Daoy (cell line): Measurements from ENCODE around the gene WWOX. TPM values are rescaled to one million over a fixed set of nuclear protein-coding genes. Genes with fewer than 3 reads are reported as not detected.

Experiments
- DNase-seq: peaks from one replicate; pipeline ENCODE4 v3.0.0-alpha.2; 2015; ENCODE audit warnings: low read depth
- total RNA-seq: library from RNA; depleted of rRNA; stranded (reverse); fragments of >200 nt; shearing (Covaris generic); gene quantifications from 2 replicates; pipeline ENCODE4 v1.2.3, GENCODE V29; 2014

WWOX gene
- total RNA-seq, 1 experiment from 2014 or later = 21.1 TPM

DNA sequence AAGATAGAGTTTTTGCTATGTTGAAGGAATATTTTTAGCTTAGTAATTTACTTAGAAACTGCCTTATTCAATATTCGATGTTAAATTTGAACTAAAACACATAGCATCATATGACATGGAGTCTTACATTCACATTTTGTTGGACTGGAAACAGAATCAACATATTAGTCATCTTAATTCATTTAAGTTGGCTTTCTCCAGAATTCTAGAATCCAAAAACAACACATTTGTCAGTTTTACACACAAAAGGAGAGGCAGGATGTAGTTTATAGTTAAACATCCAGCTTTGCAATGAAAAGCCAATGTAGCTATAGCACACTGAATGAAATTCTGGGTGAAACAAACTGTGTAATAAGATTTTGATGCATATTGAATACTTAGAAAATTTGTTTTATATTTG, 43.3 kb downstream of the WWOX start:
- DNase-seq = no peak

DNA sequence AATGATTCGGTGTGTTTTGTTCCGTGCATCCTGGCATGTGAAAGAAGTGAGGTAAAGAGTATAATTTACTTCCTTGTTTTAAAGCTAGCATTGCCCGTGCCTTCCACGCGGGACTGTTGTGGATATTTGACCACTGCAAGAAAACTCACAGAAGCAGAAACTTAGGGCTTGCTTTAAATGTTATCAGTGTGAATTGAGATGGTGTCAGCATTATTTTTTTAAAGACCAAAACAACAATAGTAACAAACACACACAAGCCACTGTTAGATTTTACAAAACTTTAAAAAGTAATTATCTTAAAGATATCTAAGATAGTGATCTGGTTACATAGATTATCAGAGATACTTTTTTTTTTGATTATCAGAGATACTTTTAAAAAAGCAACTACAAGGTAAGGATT, 47.4 kb downstream of the WWOX start:
- DNase-seq = no peak

DNA sequence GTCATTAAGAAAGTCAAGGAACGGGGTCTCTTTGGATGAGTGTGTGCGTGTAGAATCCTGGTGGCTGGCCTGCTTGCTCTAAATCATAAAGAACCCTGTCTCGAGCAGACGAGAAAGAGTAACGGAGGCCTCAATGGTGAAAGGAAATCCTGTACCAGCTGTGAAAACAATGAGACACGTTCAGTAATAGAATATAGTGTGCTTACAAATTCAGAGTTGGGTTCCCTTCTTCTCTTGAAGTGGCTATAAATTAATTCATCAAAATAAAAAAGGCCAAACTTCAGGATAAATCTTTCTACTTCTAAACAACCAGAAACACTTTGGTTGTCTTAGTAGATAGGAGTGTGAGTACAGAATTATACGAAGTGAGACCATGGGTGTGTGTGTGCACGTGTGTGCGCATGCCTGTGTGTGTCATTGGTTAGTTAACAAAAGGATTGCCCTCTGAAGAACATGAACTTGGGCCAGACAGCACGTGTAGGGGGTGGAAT, 48.5 kb downstream of the WWOX start:
- DNase-seq = no peak

DNA sequence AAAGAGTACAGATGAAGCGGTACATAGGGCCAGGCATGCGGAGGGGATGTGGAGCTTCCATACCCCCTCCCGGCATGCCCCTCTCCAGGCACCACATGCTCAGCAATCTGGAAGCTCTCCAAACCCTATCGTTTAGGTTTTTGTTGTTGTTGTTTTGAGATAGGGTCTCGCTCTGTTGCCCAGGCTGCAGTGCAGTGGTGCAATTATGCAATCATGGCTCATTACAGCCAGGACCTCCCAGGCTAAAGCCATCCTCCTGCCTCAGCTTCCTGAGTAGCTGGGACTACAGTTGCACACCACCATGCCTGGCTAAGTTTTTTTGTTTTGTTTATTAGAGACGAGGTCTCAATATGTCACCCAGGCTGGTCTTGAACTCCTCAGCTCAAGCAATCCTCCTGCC, 50.8 kb downstream of the WWOX start:
- DNase-seq = no peak

DNA sequence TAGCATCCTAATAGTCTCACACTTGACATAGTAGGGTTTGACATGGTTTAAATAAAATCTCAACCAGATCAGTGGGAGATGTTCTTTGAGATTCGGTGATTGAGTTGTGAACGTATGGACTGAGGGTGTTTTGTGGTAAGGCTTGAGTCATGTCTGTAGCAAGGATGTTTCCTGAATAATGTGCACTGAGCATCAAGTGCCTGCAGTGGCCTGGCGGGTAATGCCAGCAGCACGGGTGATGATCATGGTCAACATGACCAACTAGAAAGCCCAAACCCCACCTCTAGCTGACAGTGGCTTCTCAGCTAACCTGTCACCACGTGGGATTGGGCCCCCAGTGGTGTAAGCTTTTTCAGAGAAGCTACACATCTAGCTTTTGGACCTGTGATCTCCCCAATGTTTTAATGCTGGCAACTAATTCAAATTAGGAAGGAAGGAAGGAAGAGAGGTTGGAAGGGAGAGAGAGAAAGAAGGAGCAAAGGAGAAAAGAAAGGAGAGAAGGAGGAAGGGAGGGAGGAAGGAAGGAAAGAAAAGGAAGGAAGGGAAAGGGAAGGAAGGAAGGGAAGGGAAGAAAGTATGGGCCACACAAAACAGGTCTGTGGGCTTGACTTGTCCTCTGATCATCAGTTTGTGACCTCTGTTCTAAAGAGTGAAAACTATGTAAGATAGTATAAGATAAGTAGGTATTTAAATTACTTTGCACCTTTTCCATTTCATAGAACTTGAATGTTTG, 55.4 kb downstream of the WWOX start:
- DNase-seq = no peak

DNA sequence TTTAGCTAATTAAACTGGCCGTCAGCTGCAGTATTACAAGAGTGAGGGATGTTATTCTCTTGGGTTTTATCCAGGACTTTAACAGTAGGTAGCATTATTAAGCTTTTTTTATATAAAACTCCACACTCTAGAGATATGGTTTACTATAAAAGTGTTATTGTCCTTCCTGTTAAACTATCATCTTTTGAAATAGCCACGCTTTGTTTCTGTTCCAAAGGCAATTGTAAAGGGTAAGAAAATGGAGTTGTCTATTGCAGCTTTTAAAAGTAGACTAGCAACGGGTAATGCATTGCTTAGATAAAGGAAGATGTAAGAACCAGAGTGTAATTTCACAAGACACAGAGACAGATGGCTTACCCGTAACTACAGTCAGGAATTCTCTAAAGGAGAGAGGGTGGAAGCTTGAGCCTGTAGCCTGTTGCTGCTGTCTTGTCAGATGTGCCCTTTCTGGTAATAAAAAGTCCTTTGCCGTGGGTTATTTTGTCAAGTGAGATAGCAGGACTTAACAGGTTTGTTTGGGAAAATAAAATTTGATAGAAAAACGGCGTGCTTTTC, 56.4 kb downstream of the WWOX start:
- no peak for DNase-seq

DNA sequence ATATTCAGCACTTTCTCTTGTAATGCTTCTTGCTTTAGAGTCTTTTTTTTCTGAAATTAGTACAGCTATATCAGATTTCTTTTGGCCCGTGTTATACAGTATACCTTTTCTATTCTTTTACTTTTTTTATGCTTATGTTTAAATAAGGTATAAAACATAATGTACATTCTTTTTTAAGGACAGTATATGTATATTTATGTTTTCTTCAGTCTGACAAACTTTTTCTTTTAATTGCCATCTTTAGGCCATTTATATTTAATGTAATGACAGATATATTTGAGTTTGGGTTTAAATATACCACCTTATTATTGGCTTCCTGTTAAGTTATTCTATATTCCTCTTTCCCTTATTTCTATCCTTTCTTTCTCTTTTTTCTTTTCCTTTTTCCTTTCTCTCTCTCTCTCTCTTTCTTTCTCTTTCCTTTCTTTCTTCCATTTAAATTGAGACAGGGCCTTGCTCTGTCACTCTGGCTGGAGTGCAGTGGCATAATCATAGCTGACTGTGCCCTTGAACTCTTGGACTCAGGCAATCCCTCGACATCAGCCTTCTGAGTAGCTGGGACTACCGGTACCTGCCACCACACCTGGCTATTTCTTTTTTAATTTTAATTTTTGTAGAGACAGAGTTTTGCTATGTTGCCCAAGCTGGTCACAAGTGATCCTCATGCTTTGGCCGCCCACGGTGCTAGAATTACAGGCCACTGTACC, 61.7 kb downstream of the WWOX start:
- no peak for DNase-seq

DNA sequence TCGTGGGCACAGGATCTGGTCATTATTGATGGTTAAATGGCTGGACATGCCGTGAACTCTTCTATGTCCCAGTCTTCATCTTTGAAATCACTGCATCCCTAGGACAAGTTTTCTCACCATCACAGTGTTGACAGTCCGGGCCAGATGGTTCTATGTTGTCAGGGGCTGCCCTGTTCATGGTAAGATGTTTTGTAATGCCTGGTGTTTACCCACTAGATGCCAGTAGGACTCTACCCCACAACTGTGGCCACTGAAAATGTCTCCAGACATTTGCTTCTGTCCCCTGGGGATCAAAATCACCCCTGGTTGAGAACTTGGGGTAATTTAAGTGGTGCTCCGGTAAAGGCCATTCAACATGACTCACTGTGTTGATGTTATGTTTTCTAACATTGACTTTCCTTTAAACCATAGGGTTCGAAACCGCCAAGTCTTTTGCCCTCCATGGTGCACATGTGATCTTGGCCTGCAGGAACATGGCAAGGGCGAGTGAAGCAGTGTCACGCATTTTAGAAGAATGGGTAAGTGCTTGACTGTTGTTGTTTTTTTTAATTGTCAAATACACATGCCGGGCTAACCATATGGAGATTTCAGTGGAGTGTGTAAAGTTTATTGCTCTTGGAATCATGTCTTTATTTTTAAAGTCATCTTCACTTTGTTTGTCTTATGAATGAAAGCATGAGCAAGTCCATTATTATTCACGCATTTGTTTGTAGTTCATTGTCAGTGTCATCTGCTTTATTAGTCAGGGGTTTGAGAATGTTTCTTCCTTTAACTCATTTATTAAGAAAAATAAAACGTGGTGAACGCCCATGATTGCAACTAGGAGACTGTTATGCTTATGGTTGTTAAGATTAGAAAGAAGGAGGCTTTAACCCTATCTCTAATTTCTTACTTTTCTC, 64.6 kb downstream of the WWOX start:
- peak; percentile 15 for DNase-seq

DNA sequence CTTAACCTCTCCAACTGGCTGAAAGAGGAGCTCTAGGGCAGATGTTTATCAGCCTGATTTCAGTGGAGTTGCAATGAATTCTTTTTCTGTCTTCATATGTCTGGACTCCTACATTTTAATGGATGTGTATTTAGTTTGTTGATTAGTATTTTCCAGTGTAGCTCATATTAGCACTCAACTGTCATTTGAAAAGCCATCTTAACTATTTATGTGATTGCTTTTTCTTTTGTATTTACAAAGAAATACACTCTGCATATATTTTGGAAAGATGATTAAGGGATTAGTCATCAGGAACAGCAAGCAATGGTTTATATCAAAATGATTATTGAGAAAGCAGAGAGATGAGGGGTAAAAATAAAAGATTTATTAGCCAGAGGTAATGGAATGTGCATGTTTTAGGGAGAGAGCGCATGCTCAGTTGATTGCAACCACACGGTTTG, 71.1 kb downstream of the WWOX start:
- DNase-seq = no peak

DNA sequence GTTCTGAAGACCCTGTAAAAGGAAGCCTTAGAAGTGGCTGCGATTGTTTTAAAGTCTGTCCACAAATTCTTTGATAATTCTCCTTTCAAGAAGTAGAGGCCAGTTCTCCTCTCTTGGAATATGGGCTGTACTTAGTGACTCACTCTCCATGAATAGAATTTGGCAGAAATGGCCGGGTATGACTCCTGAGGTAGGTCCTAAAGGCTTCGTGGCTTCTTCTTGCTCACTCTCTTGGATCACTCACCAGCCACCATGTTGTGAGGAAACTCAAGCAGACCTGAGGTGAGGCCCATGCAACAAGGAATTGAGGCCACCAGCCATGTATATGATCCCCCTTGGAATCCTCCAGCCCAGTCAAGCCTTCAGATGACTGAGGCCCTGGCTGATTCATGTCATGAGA, 75.8 kb downstream of the WWOX start:
- peak; percentile 6 for DNase-seq

DNA sequence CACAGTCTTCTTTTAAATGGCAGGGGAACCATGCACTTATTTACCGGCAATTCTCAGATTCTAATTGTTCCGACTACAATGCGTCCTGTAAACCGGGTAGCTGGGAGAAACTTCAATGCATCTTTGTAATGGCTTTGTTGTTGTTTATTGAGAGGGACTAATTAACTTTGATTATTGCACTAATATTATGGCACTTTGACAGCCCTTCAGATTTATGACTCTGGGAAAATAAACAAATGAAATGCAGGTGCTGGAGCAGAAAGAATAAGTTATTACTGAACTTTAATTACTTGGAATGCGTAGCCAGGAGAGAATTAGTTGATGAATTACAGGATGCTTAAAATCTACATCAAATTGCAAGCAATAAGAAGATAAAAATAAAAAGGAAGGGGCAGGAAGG, 77.0 kb downstream of the WWOX start:
- DNase-seq = no peak

DNA sequence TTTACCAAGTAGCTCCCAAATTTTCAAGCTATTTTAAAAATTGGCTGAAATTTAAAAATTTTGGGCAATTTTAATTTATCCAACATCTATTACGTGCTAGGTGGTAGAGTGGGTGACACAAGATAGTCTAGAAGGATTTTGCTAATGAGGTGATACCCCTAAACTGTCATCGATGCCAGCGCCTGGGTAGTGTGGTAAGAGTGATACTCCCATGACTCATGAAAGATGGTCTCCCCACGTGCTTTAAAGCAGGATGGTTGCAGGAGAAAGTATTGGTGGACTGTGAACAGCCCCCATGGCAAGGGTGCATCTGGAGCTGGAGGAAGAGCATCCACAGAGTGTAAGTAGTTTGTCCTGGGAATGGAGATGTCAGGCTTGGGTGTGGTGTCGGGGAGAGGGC, 77.8 kb downstream of the WWOX start:
- DNase-seq = no peak

DNA sequence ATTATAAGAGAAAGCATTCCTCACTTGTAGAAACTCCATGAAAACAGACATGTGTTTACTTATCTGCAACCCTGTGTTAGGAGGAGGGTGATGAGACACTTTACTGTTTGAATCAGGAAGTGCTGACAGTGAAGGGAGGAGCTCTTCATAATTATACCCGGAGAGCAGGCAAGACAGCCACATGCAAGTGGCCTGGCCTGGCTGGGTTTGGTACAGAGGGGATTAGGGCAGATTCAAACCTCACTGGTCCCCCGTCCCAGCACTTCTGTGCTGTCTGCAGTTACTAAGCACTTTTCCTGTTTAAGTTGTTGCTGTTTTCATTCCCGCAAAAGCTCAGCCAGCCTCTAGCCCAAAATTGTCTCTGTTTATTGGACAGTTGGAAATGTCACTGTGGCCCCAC, 78.5 kb downstream of the WWOX start:
- no peak for DNase-seq

DNA sequence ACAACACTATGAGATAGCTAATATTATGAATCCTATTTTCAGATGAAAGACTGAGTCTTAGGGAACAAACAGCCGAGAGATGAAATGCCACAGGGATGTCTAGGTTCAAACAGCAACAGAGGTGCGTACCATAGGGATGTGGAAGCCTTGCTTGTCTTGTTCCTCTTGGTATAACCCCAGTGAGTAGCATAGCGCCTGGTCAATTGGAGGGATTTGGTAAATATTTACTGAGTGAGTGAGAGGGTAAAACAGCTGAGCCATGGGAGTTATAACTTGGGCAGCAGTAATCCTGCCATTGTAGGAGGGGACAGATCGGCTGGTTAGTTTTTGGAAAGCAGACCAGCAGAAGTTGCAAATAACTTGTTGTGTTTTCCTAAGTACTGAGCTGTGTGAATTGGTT, 80.2 kb downstream of the WWOX start:
- no peak for DNase-seq

DNA sequence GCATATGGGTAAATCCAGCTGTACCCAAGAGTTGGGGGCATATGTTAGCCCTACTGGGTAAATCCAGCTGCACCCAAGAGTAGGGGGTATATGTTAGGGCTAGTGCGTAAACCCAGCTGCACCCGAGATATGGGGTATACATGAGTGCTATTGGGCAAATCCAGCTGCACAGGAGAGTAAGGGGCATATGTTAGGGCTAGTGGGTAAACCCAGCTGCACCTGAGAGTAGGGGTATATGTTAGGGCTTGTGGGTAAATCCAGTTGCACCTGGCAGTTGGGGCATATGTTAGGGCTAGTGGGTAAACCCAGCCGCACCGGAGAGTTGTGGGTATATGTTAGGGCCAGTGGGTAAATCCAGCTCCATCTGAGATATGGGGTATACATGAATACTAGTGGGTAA, 80.9 kb downstream of the WWOX start:
- DNase-seq = no peak

DNA sequence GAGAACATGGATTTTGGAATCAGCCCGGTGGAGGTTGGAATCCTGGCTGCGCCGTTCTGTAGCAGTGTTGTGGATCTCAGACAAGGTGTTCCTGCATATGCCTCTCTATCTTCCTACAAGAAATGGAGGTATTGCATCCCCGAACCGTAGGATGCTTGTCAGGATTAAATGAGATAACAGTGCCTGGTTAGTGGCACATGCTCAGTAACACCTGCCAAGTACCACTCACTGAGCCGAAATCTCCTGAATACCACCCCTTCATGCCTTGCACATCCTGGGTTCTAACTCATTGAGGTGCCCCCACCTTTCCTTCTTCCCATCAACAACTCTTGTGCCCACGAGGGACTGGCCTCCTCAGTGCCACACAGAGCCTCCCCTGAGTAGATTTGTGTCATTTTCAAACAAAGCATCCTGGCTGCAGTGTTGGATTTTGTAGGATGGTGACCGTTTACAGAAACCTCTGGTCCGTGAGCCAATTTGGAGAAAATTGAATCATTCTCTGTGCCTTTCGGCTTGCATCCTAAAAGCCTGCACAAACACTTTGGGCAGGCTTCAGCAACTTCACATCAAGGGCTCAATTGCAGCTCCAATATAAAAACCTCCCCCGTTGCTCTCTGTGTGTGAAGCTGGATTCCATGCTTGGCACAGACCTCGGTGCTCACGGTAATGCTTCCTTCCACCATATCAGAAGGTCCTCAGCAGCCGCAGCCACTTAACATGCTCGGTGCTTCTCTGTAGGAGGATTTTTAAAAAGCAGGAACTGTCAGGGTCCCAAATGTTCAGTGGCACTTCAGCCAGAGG, 84.2 kb downstream of the WWOX start:
- DNase-seq = peak; percentile 32

DNA sequence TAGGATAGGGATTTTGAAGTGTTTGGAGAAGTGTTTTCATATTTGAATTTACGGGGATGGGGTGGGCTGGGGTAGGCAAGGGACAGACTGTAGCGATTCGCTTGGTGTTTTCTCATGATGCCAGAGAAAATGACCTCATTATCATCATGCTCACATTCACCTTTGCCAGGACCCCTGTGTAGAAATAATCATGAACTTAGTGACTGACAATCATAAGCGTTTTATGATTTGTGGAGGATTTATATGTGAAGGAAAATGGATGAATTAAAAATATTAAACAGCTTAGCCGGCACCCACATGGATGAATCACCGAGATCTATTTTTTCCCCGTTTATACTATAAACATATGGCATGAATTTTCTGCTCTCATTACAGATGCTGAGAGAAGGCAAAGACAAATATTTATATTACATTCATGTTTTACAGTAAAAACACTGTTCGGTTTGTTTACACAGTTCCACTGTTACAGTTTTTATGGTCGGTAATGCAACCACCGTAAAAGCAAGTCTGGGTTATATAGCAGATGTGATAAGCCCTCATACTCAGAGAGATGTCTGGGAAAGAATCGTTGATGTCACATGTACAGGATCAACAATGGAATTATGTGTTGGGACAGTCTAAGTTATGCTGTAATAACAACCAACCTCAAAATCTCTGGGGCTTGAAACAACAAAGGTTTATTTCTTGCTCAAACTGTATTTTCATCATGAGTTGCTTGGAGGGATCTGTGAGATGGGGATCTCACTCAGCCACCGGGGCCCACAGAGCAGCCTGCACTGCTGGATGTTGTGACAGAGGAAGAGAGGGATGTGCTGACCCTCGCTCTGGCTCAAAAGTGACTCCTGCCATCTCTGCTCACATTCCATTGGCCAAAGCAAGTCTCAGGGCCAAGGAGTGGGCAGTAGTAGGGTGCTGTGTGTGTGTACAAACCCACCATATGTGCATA, 85.1 kb downstream of the WWOX start:
- peak; percentile 30 for DNase-seq

DNA sequence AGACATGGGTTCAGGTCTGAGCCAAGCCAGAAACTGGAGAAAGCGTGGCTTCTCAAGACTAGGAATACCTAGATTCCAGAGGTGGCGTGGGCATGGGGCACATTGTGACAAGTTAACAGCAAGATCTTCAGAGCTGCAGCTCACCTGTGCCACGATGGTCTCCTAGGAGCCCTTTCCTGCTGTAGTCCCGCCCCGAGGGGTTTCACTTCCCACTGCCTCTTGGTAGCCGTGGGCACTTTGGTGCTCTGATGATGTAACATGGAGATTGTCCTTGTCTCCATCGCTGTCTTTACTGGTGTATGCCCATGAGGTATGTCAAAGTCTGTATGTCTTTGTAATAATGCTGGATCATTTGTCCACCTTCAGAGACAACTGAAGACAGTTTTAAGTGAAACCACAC, 89.7 kb downstream of the WWOX start:
- DNase-seq = no peak

DNA sequence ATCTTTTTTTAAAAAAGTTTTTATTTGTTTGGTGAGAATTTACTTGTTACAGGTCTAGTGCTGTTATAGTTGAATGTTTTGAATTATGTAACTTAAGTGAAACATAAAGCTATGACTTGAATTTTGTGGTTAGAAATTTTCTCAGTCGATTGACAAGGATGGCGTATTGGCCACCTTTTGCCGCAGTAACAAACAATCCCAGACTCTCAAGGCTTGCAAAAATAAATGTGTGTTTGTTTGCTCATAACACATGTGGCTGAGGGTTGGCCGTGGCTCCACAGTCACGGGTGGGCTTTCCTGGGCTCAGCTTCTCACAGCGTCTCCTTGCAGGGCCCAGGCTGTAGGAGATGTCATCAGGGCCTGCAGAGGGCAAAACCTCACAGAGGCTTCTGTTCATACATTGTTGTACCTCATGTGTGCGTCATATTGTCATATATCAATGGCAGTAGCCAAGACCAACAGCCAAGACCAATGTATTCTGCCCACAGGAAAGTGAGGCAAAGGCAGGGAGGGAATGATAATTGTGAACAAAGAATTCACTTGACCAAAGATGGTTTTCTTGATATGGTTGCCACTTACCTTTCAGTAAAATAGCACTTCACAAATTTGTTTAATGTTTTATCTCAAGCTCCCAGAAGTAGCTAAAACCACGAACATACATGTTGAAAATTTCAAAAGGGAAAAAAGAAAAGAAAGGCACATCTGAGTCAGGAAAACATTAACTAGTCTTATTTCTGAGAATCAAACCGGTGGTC, 93.5 kb downstream of the WWOX start:
- DNase-seq = no peak
